ENCODE results near the gene CRB3.

GRCh38 chr19:6473647-6474046, 9.6 kb downstream of the CRB3 start:
- no peak for TF ChIP-seq CTCF (IDR thresholded peaks at IDR 0.05; ENCODE audit: extremely low read depth in 1 of 2, insufficient read depth in 1 of 2, low read depth in 1 of 2, low read length in 2 of 2)
- no peak for TF ChIP-seq MYC (IDR thresholded peaks at IDR 0.05; ENCODE audit: low read depth, low read length)
- no peak for TF ChIP-seq EZH2 (IDR thresholded peaks at IDR 0.05; ENCODE audit: borderline replicate concordance, low read depth, low read length, severe bottlenecking)
- no peak for TF ChIP-seq POLR2A (IDR thresholded peaks at IDR 0.05; ENCODE audit: low read depth, low read length)

All from endothelial cell of umbilical vein (primary cell).